H1 (cell line): ENCODE measurements around the gene S100PBP. TPM values are rescaled to one million over a fixed set of nuclear protein-coding genes. Genes with fewer than 3 reads are reported as not detected.

Experiments used
- CTCF ChIA-PET: fragments of 300-600 bp; sonication (Branson Sonifier 250); formaldehyde crosslinking; loops from one replicate; lab custom pipeline; 2021; ENCODE audit not compliant: partially characterized antibody; lab: Charles Lee
- POLR2A ChIA-PET: fragments of 300-600 bp; sonication (Branson Sonifier 250); formaldehyde crosslinking; loops from one replicate; lab custom pipeline; 2021; ENCODE audit warnings: inconsistent platforms; ENCODE audit not compliant: partially characterized antibody; lab: Charles Lee
- DNase-seq, 2 experiments: peaks; one replicate each; pipeline versions ENCODE4 v3.0.0 to v3.0.0-alpha.2; 2010 to 2022; ENCODE audit warnings: low spot score in 2 of 2, low read depth in 1 of 2, mixed read lengths in 1 of 2
- FAIRE-seq: peaks from 2 replicates; lab custom pipeline; 2011; peaks lifted over from hg19 to GRCh38; lab: Jason Lieb, UNC
- H2AFZ ChIP-seq: 2 replicates; pipeline ENCODE4 v1.8.1; 2012; ENCODE audit warnings: low read length, inconsistent platforms
- H2AK5ac ChIP-seq: 2 replicates; pipeline ENCODE4 v1.6.1; 2013; ENCODE audit warnings: low read depth, low read length
- H2BK120ac ChIP-seq: replicated peaks from 2 replicates; pipeline ENCODE3; 2013; ENCODE audit warnings: low read depth, low read length, inconsistent platforms
- H2BK12ac ChIP-seq: 2 replicates; pipeline ENCODE4 v1.6.1; 2013; ENCODE audit warnings: low read depth, low read length
- H2BK15ac ChIP-seq: 2 replicates; pipeline ENCODE4 v1.6.1; 2013; ENCODE audit warnings: low read length
- H2BK20ac ChIP-seq: 2 replicates; pipeline ENCODE4 v1.6.1; 2013; ENCODE audit warnings: low read length
- H2BK5ac ChIP-seq: 2 replicates; pipeline ENCODE4 v1.6.1; 2013; ENCODE audit warnings: low read depth, low read length
- H3K14ac ChIP-seq: 2 replicates; pipeline ENCODE4 v1.6.1; 2013; ENCODE audit warnings: inconsistent platforms; ENCODE audit not compliant: insufficient read length
- H3K18ac ChIP-seq: 2 replicates; pipeline ENCODE4 v1.6.1; 2013; ENCODE audit warnings: low read length; ENCODE audit errors: extremely low read depth
- H3K23ac ChIP-seq: 2 replicates; pipeline ENCODE4 v1.6.1; 2013; ENCODE audit warnings: inconsistent platforms; ENCODE audit not compliant: insufficient read length
- H3K23me2 ChIP-seq: 2 replicates; pipeline ENCODE4 v1.6.1; 2013; ENCODE audit warnings: low read depth, low read length
- H3K27ac ChIP-seq: 2 replicates; pipeline ENCODE4 v1.6.1; 2011; ENCODE audit warnings: low read depth, low read length, inconsistent platforms
- H3K27me3 ChIP-seq, 4 experiments: replicated peaks in 1 of 4; 1 replicate in 1 of 4; 2 replicates in 3 of 4; pipeline versions ENCODE4 v1.6.1 to v1.8.1; 2011 to 2013; ENCODE audit warnings: low read length in 3 of 4, mild to moderate bottlenecking in 3 of 4, inconsistent platforms in 2 of 4, mixed read lengths in 2 of 4, moderate library complexity in 1 of 4; ENCODE audit not compliant: control insufficient read depth in 3 of 4, insufficient read depth in 3 of 4; ENCODE audit errors: extremely low read depth in 1 of 4
- H3K36me3 ChIP-seq, 4 experiments: 2 replicates each; pipeline versions ENCODE4 v1.6.1 to v1.8.1; 2011 to 2013; ENCODE audit warnings: mild to moderate bottlenecking in 4 of 4, low read length in 3 of 4, moderate library complexity in 2 of 4, control low read depth in 1 of 4, inconsistent platforms in 1 of 4; ENCODE audit not compliant: insufficient read depth in 4 of 4, control insufficient read depth in 2 of 4
- H3K4ac ChIP-seq: replicated peaks from 2 replicates; pipeline ENCODE3; 2013; ENCODE audit warnings: low read length, low read depth, mixed read lengths, inconsistent platforms; ENCODE audit not compliant: insufficient read length
- H3K4me1 ChIP-seq, 4 experiments: replicated peaks in 1 of 4; 1 replicate in 1 of 4; 2 replicates in 3 of 4; pipeline versions ENCODE4 v1.6.1 to v1.8.1; 2011 to 2013; ENCODE audit warnings: low read length in 3 of 4, inconsistent platforms in 2 of 4, mixed read lengths in 1 of 4; ENCODE audit not compliant: insufficient read depth in 4 of 4, control insufficient read depth in 3 of 4
- H3K4me2 ChIP-seq, 2 experiments: 2 replicates each; pipeline versions ENCODE4 v1.6.1 to v1.8.1; 2011 to 2013; ENCODE audit warnings: low read depth in 2 of 2, low read length in 2 of 2, control low read depth in 1 of 2, inconsistent platforms in 1 of 2, mild to moderate bottlenecking in 1 of 2; ENCODE audit not compliant: insufficient read depth in 1 of 2
- H3K4me3 ChIP-seq, 4 experiments: fragments of 200-600, 300-600 bp in 1 of 4; sonication (generic), shearing (Covaris generic), sonication (Bioruptor Twin) in 1 of 4; 2 replicates each; pipeline versions ENCODE4 v1.5.1 to v1.8.1; 2011 to 2016; ENCODE audit warnings: low read length in 4 of 4, low read depth in 3 of 4, control low read depth in 2 of 4, inconsistent platforms in 2 of 4, mild to moderate bottlenecking in 2 of 4, mixed read lengths in 1 of 4, moderate library complexity in 1 of 4; ENCODE audit not compliant: insufficient read depth in 2 of 4; ENCODE audit errors: extremely low read depth in 1 of 4
- H3K56ac ChIP-seq: replicated peaks from 2 replicates; pipeline ENCODE3; 2013; ENCODE audit warnings: low read depth, mild to moderate bottlenecking, mixed read lengths, low read length, inconsistent platforms; ENCODE audit not compliant: insufficient read length
- H3K79me1 ChIP-seq: 2 replicates; pipeline ENCODE4 v1.6.1; 2013; ENCODE audit warnings: low read depth, low read length, control low read depth
- H3K79me2 ChIP-seq, 2 experiments: 2 replicates each; pipeline versions ENCODE4 v1.6.1 to v1.8.1; 2012 to 2013; ENCODE audit warnings: low read length in 2 of 2, mild to moderate bottlenecking in 2 of 2, inconsistent platforms in 1 of 2; ENCODE audit not compliant: insufficient read depth in 2 of 2, control insufficient read depth in 1 of 2
- H3K9ac ChIP-seq, 4 experiments: replicated peaks in 1 of 4; 1 replicate in 1 of 4; 2 replicates in 3 of 4; pipeline versions ENCODE4 v1.6.1 to v1.8.1; 2011 to 2013; ENCODE audit warnings: low read depth in 3 of 4, low read length in 3 of 4, control low read depth in 2 of 4, mild to moderate bottlenecking in 2 of 4, moderate library complexity in 2 of 4, inconsistent platforms in 1 of 4; ENCODE audit errors: extremely low read depth in 1 of 4
- H3K9me3 ChIP-seq, 2 experiments: 2 replicates each; pipeline versions ENCODE4 v1.6.1 to v1.8.1; 2012 to 2013; ENCODE audit warnings: mild to moderate bottlenecking in 2 of 2, moderate library complexity in 2 of 2, control low read depth in 1 of 2, inconsistent platforms in 1 of 2, low read depth in 1 of 2, low read length in 1 of 2, mixed read lengths in 1 of 2; ENCODE audit not compliant: insufficient read depth in 2 of 2
- H4K20me1 ChIP-seq, 2 experiments: replicated peaks in 1 of 2; 2 replicates each; pipeline versions ENCODE3 to v1.8.1; 2011 to 2013; ENCODE audit warnings: inconsistent platforms in 2 of 2, low read length in 2 of 2, mild to moderate bottlenecking in 1 of 2; ENCODE audit not compliant: insufficient read depth in 2 of 2, control insufficient read depth in 1 of 2
- H4K5ac ChIP-seq: 2 replicates; pipeline ENCODE4 v1.6.1; 2013; ENCODE audit warnings: low read length, low read depth, mixed read lengths, inconsistent platforms; ENCODE audit not compliant: insufficient read length
- H4K8ac ChIP-seq: 2 replicates; pipeline ENCODE4 v1.8.0; 2013; ENCODE audit warnings: mild to moderate bottlenecking, moderate library complexity, low read length, inconsistent platforms; ENCODE audit not compliant: insufficient read depth; ENCODE audit errors: extremely low read depth
- H4K91ac ChIP-seq: replicated peaks from 2 replicates; pipeline ENCODE3; 2013; ENCODE audit warnings: low read length, mixed read lengths, inconsistent platforms; ENCODE audit not compliant: insufficient read length
- EP300 ChIP-seq, 2 experiments: IDR thresholded peaks; 1 replicate in 1 of 2; 2 replicates in 1 of 2; pipeline ENCODE4 v1.6.1; 2011 to 2012; ENCODE audit warnings: low read depth in 2 of 2, low read length in 2 of 2, mild to moderate bottlenecking in 2 of 2, borderline replicate concordance in 1 of 2, inconsistent platforms in 1 of 2, moderate library complexity in 1 of 2
- POLR2A ChIP-seq, 2 experiments: IDR thresholded peaks; 1 replicate in 1 of 2; 2 replicates in 1 of 2; pipeline ENCODE4 v1.6.1; 2011; ENCODE audit warnings: low read depth in 2 of 2, low read length in 2 of 2, mild to moderate bottlenecking in 2 of 2; ENCODE audit errors: control extremely low read depth in 1 of 2
- YY1 ChIP-seq: IDR thresholded peaks from 2 replicates; pipeline ENCODE4 v1.6.1; 2011; ENCODE audit warnings: low read depth, mild to moderate bottlenecking, low read length
- WGBS, 2 experiments: shearing (Covaris generic) in 1 of 2; methylation state at CpG; one replicate each; pipeline versions ENCODE4 v1.1.6 to v1.1.7; 2013 to 2015; ENCODE audit warnings: low lambda C conversion rate in 2 of 2, mixed read lengths in 2 of 2, inconsistent platforms in 1 of 2, low coverage in 1 of 2, missing lambda C conversion rate in 1 of 2; ENCODE audit not compliant: insufficient replicate concordance in 2 of 2, insufficient coverage in 1 of 2, insufficient read length in 1 of 2; ENCODE audit errors: extremely low coverage in 1 of 2, missing lambda C conversion rate in 1 of 2; 5-methylcytosine and 5-hydroxymethylcytosine counted together
- polyA plus RNA-seq, 7 experiments: library from polyadenylated mRNA; depleted of rRNA in 3 of 7; stranded (reverse) in 5 of 7; unstranded in 2 of 7; fragments of >200 nt in 5 of 7; fragments of 200-250 nt in 2 of 7; gene quantifications; 1 replicate in 5 of 7; 2 replicates in 1 of 7; 4 replicates in 1 of 7; pipeline versions ENCODE4 v1.2.1 to v1.2.3, GENCODE V29; 2011 to 2013; ENCODE audit warnings: missing spikeins in 2 of 7, mixed read lengths in 2 of 7
- total RNA-seq: library from RNA; stranded (reverse); fragmentation: NEBNext Ultra II Directional; extraction: Animal tissue kit (Norgen Biotek cat#: 25700); gene quantifications from 2 replicates; pipeline ENCODE4 v1.2.1, GENCODE V29; 2021

S100PBP gene
- total and polyA plus RNA-seq, 2 of the 8 experiments (the other 6 are each of a cell fraction or from before 2014, with no cell fraction given) = 43.8 to 68.3 TPM

DNA sequence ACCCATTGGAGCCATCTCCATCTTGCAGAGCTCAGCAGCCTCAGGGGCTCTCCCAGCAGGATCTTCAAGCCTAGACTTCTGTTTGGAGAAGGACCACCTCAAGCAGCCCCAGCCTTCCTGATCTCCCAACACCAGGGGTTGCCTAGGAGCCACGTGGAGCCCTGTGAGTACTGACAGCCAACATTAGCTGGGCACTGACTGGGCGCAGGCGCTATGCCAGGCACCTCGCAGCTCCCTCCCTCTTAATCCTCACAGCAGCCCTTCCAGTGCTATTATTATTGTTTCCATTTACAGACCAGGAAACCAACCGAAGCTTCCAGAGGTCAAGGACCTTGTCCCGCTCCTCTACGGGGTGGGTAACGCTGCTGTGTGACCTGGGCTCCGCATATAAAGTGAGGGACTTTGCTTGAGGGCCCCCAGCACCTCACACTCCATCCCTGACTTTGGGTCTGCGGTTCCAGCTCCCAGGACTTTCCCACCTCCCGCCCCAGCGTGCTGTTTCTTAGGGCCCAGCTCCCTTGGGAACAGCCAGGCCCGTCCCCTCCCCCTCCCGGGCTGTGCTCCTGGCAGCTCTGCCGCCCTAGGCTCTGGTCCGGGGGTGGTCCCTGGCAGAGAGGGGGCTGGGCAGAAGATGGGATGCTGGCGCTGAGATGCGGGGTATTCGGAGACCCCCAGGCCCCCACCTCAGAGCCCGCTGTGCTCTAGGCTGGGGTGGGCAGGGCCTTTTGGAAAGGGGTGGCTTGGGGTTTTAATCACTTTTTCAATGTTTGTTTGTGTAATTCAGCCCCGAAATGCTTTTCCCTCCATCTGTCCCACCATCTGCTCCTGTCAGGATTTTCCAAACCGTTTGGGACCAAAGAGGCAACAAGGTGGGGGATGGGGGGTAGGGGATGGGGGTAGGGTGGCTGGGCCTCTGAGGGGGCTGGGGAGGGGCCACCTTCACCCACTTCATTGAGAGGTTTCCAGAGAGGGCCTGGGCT lies 64.7 kb downstream of the S100PBP start:
- Histone ChIP-seq H2AFZ (peak overlapping the region; percentile 65), H3K18ac (peak overlapping the region; percentile 15; the same call in 1 of the 2 replicates), H2BK12ac (no peak overlapping the region; the same call in 1 of the 2 replicates), H3K23ac (no peak overlapping the region), H4K91ac (no peak overlapping the region), H3K79me1 (no peaks in the 10 kb centered on the region), H3K4me2 (peak overlapping the region in 1 of 2 experiments; percentile 50; a peak in 3 of 4 replicates), H2BK120ac (no peak overlapping the region), H4K20me1 (peaks cover 0 to 9% of the 10 kb centered on the region in 2 experiments), H3K4me1 (peaks cover 0 to 19% (median 12%) of the 10 kb centered on the region in 4 experiments; a peak in 6 of 7 replicates), H3K23me2 (peaks cover 5% of the 10 kb centered on the region; the same call in 1 of the 2 replicates), H2BK20ac (0 out of 2 replicates have a peak overlapping the region, but pooled peaks have one; percentile 21), H3K27me3 (peaks cover 3 to 20% (median 14%) of the 10 kb centered on the region in 4 experiments; a peak in 6 of 7 replicates), H3K9me3 (no peaks in the 10 kb centered on the region), H3K4me3 (no peak overlapping the region), H3K4ac (no peak overlapping the region), H3K36me3 (no peaks in the 10 kb centered on the region), H2BK15ac (0 out of 2 replicates have a peak overlapping the region, but pooled peaks have one; percentile 67), H3K56ac (no peak overlapping the region), H3K79me2 (no peaks in the 10 kb centered on the region), H3K14ac (no peak overlapping the region), H3K9ac (no peak overlapping the region), H2BK5ac (no peak overlapping the region; the same call in 1 of the 2 replicates), H4K5ac (no peak overlapping the region), H2AK5ac (no peak overlapping the region), H4K8ac (0 out of 2 replicates have a peak overlapping the region, but pooled peaks have one; percentile 15), H3K27ac (no peak overlapping the region)
- DNase-seq (no peak), FAIRE-seq (no peak)
- WGBS, 2 experiments = 65% methylated on average over 22 of the region's 22 CpGs; no CpG with 5 or more reads in 1 of the 2 experiments
- ChIA-PET CTCF (interaction anchor here (0.5 to 19.0 kb wide), 7 partner anchors 10 to 211 kb away, joined by 3 to 382 read pairs (median 4); partner anchors contain the start of gene HPCA), POLR2A (interaction anchor here (1.2 to 1.7 kb wide), 2 partner anchors 10 to 11 kb away, joined by 3 to 10 read pairs; no protein-coding TSS in a partner anchor)
- TF ChIP-seq EP300 (IDR thresholded peaks at IDR 0.05; ENCODE audit: borderline replicate concordance in 1 of 2, low read depth in 2 of 2, low read length in 2 of 2) (peak in 1 of 2 experiments; percentile 80; a peak in 1 of 3 replicates), YY1 (no peak), POLR2A (IDR thresholded peaks at IDR 0.05; ENCODE audit: control extremely low read depth in 1 of 2, low read depth in 2 of 2, low read length in 2 of 2) (no peak)
